Ectodermal cell (in vitro differentiated cells): Measurements from ENCODE around the gene PEX14. TPM values are rescaled to one million over a fixed set of nuclear protein-coding genes. Genes with fewer than 3 reads are reported as not detected.
"Not testable (repeated sequence)": the region's sequence is repeated elsewhere in the genome, so short reads cannot be mapped to it uniquely, and the experiment has no call there.

Experiments
- H3K27ac ChIP-seq: 2 replicates; pipeline ENCODE4 v1.7.0; 2013; ENCODE audit warnings: mild to moderate bottlenecking, low read depth, low read length; ENCODE audit not compliant: insufficient read depth, poor library complexity, severe bottlenecking
- H3K27me3 ChIP-seq: 2 replicates; pipeline ENCODE4 v1.7.0; 2013; ENCODE audit warnings: mild to moderate bottlenecking, low read length; ENCODE audit not compliant: insufficient read depth, control insufficient read depth, poor library complexity, severe bottlenecking
- H3K36me3 ChIP-seq: one replicate; pipeline ENCODE4 v1.7.0; 2013; ENCODE audit warnings: low read length; ENCODE audit not compliant: control insufficient read depth, insufficient read depth
- H3K4me1 ChIP-seq: one replicate; pipeline ENCODE4 v1.7.0; 2013; ENCODE audit warnings: low read length; ENCODE audit not compliant: control insufficient read depth, insufficient read depth
- H3K4me3 ChIP-seq: 2 replicates; pipeline ENCODE4 v1.7.0; 2013; ENCODE audit warnings: low read depth, low read length, control low read depth; ENCODE audit not compliant: insufficient read depth
- H3K9me3 ChIP-seq: 2 replicates; pipeline ENCODE4 v1.7.0; 2013; ENCODE audit warnings: mild to moderate bottlenecking, low read length, moderate library complexity; ENCODE audit not compliant: control insufficient read depth
- WGBS, 2 experiments: methylation state at CpG; one replicate each; pipeline ENCODE4 v1.1.7; 2013; ENCODE audit warnings: missing lambda C conversion rate in 2 of 2; 5-methylcytosine and 5-hydroxymethylcytosine counted together
- polyA plus RNA-seq, 4 experiments: library from polyadenylated mRNA; stranded (reverse); fragments of 50-300 nt; gene quantifications; one replicate each; pipeline ENCODE4 v1.2.3, GENCODE V29; 2013

PEX14 gene
- 27.5 TPM for polyA plus RNA-seq (2013, experiment 1 of 4)
- 30.5 TPM for polyA plus RNA-seq (2013, experiment 2 of 4)
- polyA plus RNA-seq (2013, experiment 3 of 4), result 24.9 TPM
- 25.0 TPM for polyA plus RNA-seq (2013, experiment 4 of 4)

DNA sequence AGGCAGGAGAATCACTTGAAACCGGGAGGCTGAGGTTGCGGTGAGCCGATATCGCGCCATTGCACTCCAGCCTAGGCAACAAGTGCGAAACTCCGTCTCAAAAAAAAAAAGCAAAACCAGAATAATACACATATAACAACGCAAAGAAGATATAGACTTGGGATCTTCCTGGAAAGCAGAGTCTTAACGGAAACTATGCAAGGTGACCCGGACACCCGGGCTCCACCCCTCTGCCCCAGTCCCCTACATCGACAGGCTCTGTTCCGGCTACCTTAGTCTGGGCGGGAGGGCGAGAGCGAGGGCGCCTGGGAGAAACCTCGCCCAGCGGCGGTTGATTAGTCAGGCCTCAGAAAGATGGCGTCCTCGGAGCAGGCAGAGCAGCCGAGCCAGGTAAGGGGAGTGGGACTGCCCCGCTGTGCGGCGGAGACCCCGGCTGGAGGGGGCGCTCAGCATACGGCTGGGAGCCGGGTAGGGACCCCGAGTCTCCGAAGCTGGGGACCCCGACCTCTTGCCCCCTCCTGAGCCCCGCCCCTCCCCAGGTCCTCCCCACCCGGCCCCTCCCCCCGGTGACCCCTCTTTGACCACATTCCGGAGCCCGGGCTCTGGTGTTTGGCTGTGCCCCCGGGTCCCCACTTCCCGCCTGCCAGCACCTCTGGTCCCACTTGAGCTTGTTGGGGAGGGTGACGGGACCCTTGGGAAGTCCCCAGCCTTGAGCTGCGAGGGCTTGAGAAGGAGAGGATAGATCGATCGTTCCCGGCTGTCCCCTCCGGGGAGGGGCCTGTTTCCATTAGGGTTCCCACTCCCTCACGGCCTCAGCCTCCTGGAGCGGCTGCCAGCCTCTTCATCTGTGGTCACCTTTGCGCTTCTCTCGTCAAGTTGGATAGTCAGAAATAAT is at the start of gene PEX14:
PEX14 (plus strand) TSS at position 338 of the 895 bp plus-strand sequence; CDS start at position 355, 17 bp downstream.
- Histone ChIP-seq H3K9me3 (no peaks in the 10 kb centered on the region), H3K27me3 (no peaks in the 10 kb centered on the region), H3K27ac (peak within 1 kb of the TSS; percentile 31), H3K4me1 (peaks cover 9% of the 10 kb centered on the region), H3K4me3 (peak within 1 kb of the TSS; percentile 93), H3K36me3 (no peaks in the 10 kb centered on the region)
- WGBS, 2 experiments, result 14 to 15% methylated on average over 47 to 50 of the region's 50 CpGs

DNA sequence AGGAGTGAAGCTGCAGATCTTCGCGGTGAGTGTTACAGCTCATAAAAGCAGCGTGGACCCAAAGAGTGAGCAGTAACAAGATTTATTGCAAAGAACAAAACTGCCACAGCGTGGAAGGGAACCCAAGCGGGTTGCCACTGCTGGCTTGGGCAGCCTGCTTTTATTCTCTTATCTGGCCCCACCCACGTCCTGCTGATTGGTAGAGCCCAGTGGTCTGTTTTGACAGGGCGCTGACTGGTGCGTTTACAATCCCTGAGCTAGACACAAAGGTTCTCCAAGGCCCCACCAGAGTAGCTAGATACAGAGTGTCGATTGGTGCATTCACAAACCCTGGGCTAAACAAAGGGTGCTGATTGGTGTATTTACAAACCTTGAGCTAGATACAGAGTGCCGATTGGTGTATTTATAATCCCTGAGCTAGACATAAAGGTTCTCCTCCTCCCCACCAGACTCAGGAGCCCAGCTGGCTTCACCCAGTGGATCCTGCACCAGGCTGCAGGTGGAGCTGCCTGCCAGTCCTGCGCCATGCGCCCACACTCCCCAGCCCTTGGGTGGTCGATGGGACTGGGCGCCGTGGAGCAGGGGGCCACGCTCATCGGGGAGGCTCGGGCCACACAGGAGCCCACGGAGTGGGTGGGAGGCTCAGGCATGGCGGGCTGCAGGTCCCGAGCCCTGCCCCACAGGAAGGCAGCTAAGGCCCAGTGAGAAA is 48.8 kb upstream of the PEX14 start:
- not testable (repeated sequence) for H3K36me3 ChIP-seq, H3K27me3 ChIP-seq, H3K4me3 ChIP-seq, H3K4me1 ChIP-seq, H3K9me3 ChIP-seq, H3K27ac ChIP-seq
- WGBS, 2 experiments, result 93 to 95% methylated on average over 21 of the region's 21 CpGs

DNA sequence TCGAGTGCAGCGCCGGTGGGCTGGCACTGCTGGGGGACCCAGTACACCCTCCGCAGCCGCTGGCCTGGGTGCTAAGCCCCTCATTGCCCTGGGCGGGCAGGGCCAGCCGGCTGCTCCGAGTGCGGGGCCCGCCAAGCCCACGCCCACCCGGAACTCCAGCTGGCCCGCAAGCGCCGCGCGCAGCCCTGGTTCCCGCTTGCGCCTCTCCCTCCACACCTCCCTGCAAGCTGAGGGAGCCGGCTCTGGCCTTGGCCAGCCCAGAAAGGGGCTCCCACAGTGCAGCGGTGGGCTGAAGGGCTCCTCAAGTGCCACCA is 48.3 kb upstream of the PEX14 start:
- H3K9me3 ChIP-seq, result not testable (repeated sequence)

DNA sequence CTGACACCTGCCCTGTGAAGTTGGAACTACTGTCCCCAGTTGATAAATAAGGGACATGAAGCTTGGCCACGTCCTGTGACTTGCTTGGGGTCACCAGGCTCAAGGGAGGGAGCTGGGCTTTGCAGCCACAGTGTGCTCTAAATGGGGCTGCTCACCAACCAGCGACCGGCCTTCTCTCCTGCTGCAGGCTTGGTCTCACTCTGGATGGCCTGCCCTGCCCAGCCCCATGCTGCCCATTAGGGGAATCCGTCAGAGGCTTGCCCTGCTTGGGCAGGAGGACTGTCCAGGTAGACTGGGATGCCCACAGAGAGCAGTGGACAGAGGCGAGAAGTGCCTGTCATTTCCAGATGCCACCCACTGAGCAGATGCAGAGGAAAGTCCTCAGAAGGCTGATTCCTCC is 45.8 kb upstream of the PEX14 start:
- Histone ChIP-seq H3K36me3 (no peaks in the 10 kb centered on the region), H3K4me3 (no peak overlapping the region), H3K9me3 (no peaks in the 10 kb centered on the region), H3K27me3 (no peaks in the 10 kb centered on the region), H3K27ac (no peak overlapping the region), H3K4me1 (peaks cover 3% of the 10 kb centered on the region)
- 79 to 83% methylated on average over 5 of the region's 5 CpGs for WGBS, 2 experiments

More for the DNA sequence above, 48.3 kb upstream of the PEX14 start:
- not testable (repeated sequence) for H3K36me3 ChIP-seq, H3K27ac ChIP-seq, H3K4me3 ChIP-seq, H3K27me3 ChIP-seq, H3K4me1 ChIP-seq
- WGBS, 2 experiments, result 96 to 98% methylated on average over 21 of the region's 21 CpGs

DNA sequence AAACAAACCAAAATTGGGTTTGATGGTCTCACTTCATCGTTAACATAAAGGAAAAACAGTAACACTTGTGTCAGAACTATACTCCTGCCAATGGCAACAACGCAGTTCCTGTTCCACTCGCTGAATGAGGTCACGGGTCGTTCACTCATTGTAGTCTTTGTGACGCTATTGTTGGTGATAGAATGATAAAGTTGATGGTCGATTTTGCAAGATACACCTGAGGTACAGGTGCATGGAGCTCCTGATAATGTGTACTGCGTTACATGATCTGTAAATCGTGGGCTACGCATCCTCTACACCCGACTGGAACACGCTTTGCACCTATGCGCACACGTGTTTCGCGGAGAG is 44.9 kb upstream of the PEX14 start:
- WGBS, 2 experiments, result 47 to 50% methylated on average over 16 of the region's 16 CpGs
- Histone ChIP-seq H3K27me3 (no peaks in the 10 kb centered on the region), H3K4me1 (peaks cover 3% of the 10 kb centered on the region), H3K9me3 (no peaks in the 10 kb centered on the region), H3K36me3 (no peaks in the 10 kb centered on the region), H3K27ac (no peak overlapping the region), H3K4me3 (peak overlapping the region; percentile 55)

GRCh38 chr1:10430216-10431069 is 44.3 kb upstream of the PEX14 start, which contains the start of gene CENPS:
TSS of gene CENPS (plus strand) at chr1:10430433. CDS start at chr1:10430518, 85 bp downstream.
- 1% methylated on average over 95 of the region's 95 CpGs for WGBS, 2 experiments
- H3K9me3 ChIP-seq, result no peaks in the 10 kb centered on the region

DNA sequence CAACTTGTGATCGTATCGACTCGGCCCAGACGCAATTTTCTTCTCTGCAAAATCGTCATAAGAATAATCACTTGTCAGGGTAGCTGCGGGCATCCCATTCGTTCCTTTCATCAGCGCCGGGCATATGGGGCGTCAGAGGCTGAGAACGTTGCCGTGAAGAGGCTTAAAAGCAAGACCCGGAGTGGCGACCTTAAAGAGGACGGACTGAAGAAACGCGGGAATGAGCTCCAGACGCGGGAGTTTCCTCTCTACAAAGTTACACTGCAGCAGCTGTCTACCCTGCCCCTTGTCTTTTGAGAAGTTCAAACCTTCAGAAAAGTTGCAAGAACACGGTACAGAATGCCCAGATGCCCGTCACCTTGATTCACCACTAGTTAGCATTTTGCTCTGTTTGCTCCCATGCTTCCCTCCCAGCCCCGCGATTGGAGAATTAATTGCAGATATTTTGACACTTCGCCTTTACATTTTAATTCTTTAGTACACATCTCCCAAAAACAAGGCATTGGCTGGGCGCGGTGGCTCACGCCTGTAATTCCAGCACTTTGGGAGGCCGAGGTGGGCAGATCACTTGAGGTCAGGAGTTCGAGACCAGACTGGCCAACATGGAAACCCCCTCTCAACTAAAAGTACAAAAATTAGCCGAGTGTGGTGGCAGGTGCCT is 43.5 kb upstream of the PEX14 start:
- no peaks in the 10 kb centered on the region for H3K36me3 ChIP-seq
- H3K27me3 ChIP-seq, result no peaks in the 10 kb centered on the region
- WGBS, 2 experiments, result 31 to 32% methylated on average over 30 of the region's 30 CpGs
- H3K9me3 ChIP-seq, result no peaks in the 10 kb centered on the region
- peak overlapping the region; percentile 87 for H3K27ac ChIP-seq
- H3K4me1 ChIP-seq, result peaks cover 3% of the 10 kb centered on the region
- H3K4me3 ChIP-seq, result peak overlapping the region; percentile 55

More at GRCh38 chr1:10430216-10431069, 44.3 kb upstream of the PEX14 start, which contains the start of gene CENPS:
- peaks cover 3% of the 10 kb centered on the region for H3K4me1 ChIP-seq
- no peaks in the 10 kb centered on the region for H3K36me3 ChIP-seq
- peak within 1 kb of the TSS; percentile 55 for H3K4me3 ChIP-seq
- peak within 1 kb of the TSS; percentile 87 for H3K27ac ChIP-seq
- H3K27me3 ChIP-seq, result no peaks in the 10 kb centered on the region

GRCh38 chr1:10432910-10433700 is 41.6 kb upstream of the PEX14 start:
- no peaks in the 10 kb centered on the region for H3K36me3 ChIP-seq
- H3K27ac ChIP-seq, result no peak overlapping the region
- no peaks in the 10 kb centered on the region for H3K9me3 ChIP-seq
- H3K27me3 ChIP-seq, result no peaks in the 10 kb centered on the region
- peaks cover 3% of the 10 kb centered on the region for H3K4me1 ChIP-seq
- no peak overlapping the region for H3K4me3 ChIP-seq
- 90 to 91% methylated on average over 14 of the region's 14 CpGs for WGBS, 2 experiments

DNA sequence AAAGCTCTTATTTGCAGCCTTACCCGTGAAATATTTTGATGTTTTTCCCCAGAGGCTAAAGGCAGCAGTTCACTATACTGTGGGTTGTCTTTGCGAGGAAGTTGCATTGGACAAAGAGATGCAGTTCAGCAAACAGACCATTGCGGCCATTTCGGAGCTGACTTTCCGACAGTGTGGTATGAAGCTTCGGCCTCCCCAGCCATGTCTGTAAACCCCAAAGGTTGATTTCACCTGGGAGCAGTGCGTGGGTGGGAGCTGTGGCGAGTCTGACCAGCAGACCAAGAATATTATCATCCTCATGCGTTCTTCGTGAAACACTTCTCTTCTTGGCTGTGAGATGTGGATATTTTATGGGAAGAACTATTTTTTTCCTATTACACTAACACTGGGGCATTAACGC is 41.0 kb upstream of the PEX14 start:
- 93 to 96% methylated on average over 8 to 10 of the region's 11 CpGs for WGBS, 2 experiments
- H3K4me1 ChIP-seq, result peaks cover 3% of the 10 kb centered on the region

More for the DNA sequence above, 41.0 kb upstream of the PEX14 start:
- Histone ChIP-seq H3K27ac (no peak overlapping the region), H3K36me3 (no peaks in the 10 kb centered on the region), H3K27me3 (no peaks in the 10 kb centered on the region), H3K4me3 (no peak overlapping the region), H3K9me3 (no peaks in the 10 kb centered on the region)
